Measurements from ENCODE around the gene PDAP1.
A peak's percentile ranks its signal among the peaks of the same experiment; 100 is the strongest.
"Not testable (repeated sequence)": the region's sequence is repeated elsewhere in the genome, so short reads cannot be mapped to it uniquely, and the experiment has no call there.

Gene PDAP1

DNA sequence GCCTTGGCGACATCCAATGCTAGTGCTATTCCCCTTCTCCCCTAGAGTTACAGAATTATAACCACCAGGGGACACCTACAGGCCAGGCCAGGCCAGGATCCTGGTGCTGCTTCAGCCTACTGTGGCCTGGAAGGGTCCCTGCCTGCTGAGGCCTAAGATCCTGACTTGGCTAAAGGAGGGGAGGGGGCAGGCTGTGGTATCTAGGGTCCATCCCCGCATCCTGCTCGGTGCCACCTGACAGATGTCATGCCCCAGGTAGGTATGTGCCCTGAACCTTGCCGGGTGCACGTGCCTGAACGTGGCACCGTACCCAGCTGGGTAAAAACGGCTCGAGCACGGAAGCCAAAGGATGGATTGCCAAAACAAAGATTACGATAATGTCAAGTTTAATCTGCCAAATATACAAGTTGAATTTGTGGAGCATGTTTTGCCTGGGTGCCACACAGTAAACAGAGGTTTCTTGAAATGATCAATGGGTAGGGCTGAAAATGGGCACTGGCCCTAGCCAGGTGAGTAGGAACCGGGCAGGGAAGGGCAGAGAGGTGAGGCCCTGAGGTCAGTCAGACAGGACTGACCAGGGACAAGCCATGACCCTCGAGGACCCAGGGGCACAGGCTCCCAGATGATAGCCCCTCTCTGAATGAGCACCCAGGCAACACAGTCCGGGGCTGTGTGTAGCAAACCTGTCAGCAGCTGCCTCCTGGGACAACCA is 12.6 kb downstream of the PDAP1 start:
- no peak for DNase-seq

DNA sequence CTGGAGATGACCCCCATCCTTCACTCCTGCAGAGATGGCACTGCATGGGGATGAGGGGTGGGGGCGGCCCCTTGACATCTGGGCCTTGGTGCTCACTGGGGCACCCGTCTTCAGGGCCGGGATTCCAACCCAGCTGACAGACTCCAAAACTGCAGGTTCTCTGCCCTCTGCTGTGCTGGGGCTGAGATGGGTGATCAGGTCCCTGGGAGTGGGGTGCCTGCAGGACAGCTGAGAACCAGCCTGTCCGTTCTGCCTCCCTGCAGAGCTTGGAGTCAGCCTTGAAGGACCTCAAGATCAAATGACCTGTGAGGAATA is 14.3 kb downstream of the PDAP1 start:
- no peak for DNase-seq

DNA sequence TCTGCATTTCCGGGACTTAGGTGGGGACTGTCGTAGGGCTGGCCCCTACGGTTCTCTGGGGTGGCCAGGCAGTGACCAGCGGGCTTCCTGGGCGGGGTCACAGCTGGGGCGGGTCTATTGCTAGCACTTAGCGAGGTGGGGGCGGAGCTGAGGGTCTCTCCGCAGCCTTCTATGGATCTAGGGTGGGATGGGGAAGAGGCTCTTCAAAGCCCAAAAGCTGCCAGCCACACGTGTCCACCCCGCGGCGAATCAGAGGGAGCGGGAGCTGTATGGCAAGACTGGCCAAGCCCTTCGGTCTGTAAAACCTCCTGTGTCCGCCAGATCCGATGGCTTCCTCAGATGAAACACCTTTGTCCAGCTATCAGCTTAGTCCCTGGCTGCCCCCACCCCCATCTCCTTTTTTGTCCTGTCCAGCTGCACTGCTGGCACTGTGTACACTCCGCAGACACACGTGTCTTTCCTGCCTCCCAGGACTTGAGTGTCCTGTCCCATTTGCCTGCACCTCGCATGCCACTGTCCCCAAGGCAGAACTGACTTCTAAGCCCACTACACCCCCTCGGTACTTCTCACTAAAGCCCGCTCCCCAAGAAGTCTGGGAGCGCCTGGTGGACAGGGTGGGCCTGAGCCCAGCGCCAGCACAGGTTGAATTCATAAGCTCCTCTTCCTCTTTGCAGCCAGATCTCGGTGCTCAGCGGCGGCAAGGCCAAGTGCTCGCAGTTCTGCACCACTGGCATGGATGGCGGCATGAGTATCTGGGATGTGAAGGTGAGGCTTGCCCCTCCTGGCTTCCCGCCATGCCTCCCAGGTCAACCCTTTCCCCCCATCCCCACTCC is 14.8 kb downstream of the PDAP1 start:
- DNase-seq: no peak

DNA sequence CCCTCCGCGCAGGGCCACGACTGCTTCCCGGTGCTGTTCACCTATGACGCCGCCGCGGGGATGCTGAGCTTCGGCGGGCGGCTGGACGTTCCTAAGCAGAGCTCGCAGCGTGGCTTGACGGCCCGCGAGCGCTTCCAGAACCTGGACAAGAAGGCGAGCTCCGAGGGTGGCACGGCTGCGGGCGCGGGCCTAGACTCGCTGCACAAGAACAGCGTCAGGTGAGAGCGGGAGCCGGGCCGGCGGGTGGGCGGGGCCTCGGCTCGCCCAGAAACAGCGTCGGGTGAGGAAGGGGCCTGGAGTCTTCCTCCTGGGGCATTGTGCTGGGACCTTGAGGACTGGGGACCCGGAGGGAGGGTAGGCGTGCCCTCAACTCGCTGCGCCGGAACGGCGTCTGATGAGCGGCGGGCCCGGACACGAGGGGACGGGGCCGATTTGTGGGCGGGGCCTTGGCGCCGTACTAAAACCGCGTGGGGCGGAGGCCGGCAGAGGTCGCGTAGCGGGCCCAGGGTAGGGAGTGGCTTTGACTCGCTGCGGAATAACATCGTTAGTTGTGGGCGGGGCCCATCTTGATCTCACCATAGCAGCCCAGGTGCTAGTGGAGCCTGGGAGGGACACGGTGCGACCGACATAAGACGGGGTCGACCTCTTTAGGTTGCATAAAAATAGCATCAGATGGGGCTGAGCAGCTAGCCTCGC is 15.6 kb downstream of the PDAP1 start:
- peak; percentile 83 for DNase-seq

DNA sequence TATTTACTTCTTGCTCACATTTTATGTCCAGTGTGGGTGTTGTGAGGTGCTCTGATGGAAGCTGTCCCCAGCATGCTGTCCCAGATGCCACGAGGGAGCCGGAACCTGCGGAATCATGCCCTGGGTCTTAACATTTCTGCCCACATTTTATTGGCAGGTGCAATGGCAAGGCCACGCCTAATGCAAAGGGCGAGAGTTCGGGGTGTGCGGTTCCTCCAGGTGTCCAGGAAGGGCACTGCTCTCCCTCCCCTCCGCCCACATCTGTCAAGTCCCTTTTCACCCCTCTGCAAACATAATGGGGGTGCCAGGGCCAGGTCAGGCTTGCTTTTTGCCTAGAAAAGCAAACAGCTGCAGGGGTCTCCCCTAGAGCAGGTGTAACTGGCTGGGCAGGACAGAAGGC is 16.4 kb downstream of the PDAP1 start:
- no peak for DNase-seq

DNA sequence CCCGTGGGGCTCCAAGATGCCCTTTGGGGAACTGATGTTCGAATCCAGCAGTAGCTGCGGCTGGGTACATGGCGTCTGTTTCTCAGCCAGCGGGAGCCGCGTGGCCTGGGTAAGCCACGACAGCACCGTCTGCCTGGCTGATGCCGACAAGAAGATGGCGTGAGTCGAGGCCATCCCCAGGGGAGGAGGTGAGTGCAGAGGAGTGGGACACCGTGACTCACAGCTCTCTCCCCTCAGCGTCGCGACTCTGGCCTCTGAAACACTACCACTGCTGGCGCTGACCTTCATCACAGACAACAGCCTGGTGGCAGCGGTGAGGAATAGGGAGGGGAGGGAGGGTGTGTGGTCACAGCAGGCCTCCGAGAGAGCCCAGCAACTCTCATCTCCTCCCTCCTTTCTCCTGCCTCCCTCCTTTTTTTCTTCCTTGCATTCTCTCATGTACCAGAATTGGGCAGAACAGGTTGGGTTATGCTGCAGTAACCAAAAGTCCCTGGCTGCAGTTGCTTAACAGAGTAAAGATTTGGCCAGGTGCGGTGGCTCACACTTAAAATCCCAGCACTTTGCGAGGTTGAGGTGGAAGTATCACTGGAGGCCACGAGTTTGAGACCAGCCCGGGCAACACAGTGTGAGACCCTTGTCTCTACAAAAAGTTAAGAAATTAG is 17.3 kb downstream of the PDAP1 start:
- no peak for DNase-seq

DNA sequence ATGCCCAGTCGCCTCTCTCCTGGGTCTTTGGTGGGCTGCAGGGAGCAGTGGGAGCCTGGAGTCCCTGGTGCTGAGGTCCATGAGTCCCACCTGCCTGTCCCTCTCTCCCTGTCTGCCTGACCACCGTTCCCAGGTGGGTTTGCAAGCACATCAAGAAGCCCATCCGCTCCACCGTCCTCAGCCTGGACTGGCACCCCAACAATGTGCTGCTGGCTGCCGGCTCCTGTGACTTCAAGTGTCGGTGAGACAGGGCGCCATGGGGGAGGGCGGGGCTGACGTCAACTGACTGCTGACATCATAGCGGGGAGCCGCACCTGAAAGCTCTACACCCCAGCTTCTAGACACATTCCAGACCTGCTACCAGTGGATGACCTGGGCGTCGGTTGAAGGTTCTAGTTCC is 18.6 kb downstream of the PDAP1 start:
- DNase-seq: no peak

DNA sequence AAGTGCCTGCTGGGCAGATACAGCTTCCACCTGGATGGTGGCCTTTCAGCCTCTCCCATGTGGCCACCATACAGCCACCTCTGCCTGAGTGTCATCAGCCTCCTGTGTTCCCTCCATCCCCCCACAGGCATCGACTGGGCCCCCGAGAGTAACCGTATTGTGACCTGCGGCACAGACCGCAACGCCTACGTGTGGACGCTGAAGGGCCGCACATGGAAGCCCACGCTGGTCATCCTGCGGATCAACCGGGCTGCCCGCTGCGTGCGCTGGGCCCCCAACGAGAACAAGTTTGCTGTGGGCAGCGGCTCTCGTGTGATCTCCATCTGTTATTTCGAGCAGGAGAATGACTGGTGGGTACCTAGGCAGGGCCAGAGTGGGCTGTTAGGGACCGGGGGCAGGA is 20.5 kb downstream of the PDAP1 start:
- DNase-seq: no peak

DNA sequence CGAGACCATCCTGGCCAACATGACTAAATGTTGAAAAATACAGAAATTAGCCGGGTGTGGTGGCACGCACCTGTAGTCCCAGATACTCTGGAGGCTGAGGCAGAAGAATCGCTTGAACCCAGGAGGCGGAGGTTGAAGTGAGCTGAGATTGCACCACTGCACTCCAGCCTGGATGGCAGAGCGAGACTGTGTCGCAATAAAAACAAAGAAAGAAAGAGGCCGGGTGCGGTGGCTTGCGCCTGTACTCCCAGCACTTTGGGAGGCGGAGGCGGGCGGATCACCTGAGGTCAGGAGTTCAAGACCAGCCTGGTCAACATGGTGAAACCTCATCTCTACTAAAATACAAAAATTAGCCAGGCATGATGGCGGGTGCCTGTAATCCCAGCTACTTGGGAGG is 21.2 kb downstream of the PDAP1 start:
- not testable (repeated sequence) for DNase-seq

DNA sequence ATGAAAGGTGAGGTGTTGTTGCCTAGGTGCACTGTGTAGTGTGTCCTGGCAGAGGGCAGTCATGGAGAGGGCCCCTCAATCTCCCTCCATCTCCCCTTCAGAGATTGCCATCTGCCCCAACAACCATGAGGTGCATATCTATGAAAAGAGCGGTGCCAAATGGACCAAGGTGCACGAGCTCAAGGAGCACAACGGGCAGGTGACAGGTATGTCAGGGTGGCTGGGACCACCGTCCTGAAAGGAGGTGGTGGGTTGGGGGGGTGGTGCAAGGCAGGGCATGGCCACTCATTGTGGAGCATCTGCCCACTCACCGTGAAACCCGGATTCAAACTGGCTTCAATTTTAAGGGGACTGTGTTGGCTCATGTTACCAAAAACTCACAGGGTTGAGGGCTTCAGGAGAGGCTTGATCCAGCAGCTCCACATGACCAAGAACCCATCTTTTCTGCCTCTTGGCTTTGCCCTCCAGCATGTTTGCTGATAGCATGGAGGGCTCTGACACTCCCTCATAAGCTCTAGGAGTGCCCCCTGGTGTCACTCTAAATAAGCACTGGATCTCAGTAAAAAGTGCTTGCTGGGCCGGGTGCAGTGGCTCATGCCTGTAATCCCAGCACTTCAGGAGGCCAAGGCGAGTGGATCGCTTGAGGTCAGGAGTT is 21.7 kb downstream of the PDAP1 start:
- DNase-seq: peak; percentile 34

DNA sequence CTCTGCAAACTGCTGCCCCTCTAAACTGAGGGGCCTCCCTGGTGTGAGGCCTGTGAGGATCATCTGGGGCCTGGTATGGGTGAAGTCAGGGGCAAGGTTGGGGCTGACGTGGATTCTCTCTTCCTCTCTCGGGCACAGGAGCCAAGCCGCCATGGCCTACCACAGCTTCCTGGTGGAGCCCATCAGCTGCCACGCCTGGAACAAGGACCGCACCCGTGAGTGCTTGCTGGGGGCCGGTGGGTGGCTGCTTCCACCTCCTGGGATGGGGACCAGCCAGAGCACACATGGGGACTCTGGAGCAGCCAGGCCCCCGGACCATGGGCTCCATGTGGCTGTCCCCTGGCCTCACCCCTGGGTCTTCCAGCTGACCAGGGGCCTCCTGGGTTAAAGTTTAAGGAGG is 22.8 kb downstream of the PDAP1 start:
- no peak for DNase-seq

DNA sequence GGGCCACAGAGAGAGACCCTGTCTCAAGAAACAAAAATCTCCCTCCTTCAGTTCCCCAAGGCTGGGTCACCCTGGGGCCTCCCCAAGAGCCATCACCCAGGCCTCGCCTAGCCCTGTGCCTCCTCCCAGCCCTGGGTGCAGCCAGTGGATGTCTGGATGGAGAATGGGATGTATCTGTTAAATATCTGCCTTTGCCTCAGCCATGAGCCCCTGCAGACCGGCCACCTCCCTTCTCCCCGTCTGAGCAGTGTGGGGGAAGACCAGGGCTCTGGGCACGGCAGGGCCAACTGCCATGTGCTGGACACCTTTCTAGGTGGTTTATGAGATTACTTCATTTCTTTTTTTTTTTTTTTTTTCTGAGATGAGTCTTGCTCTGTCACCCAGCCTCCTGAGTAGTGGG is 23.9 kb downstream of the PDAP1 start:
- DNase-seq: no peak

DNA sequence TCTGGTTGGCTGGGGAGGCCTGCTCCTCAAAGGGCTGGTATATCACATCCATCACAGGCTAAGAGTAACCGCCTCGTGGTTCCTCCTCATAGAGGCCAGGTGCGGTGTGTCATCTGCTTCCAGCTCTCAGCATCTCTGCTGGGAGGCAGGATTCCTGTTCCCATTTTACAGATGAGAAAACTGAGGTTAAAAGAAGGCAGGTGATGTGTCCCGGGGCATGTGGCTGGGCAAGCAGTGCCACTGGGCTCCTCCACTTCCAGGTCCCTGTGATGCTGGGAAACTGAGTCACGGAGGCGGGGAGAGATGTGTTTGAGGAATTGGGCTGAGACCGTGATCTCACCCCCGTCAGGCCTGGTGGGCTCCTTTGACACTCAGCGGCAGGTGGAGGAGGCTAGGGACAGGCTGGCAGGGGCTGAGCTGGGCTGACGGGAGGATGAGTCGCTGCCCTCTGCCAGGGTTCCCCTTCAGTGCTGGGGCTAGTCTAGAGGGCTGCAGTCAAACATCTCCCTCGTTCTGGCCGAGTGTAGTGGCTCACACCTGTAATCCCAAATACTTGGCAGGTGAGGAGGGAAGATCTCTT is 24.5 kb downstream of the PDAP1 start:
- DNase-seq: no peak

DNA sequence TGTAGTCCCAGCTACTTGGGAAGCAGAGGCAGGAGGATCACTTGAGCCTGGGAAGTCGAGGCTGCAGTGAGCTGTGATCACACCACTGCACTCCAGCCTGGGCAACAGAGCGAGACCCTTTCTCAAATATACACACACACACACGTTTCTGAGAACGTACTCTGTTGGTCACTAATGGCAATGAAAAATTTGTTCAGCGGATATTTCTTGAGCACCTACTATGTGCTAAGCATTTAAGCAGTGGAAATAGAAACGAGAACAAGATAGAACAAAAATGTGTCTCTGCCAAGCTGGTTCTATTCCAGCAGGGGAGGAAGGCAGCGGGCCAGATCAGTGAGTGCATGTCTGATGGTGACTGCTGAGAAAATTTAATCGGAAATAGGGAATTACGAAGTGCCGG is 25.2 kb downstream of the PDAP1 start:
- no peak for DNase-seq

DNA sequence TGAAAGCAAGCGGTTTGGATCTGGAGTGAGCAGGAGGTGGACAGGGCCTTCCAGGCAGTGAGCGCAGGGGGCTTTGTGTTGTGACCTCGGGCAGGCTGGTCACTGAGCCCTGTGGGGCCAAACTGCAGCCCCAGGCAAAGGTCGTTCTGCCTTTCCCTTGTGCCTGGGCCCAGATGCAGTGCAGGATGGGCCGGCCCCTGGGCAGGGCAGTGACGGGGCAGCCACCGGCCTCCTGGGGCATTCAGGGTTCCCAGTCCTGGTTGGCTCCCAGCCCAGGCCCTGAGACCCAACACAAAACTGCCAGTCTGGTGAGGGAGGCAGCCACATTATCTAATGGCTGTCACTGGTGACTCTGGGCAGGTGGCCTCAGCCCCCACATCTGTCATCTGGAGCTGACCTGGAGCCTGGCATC is 26.7 kb downstream of the PDAP1 start:
- DNase-seq: no peak

DNA sequence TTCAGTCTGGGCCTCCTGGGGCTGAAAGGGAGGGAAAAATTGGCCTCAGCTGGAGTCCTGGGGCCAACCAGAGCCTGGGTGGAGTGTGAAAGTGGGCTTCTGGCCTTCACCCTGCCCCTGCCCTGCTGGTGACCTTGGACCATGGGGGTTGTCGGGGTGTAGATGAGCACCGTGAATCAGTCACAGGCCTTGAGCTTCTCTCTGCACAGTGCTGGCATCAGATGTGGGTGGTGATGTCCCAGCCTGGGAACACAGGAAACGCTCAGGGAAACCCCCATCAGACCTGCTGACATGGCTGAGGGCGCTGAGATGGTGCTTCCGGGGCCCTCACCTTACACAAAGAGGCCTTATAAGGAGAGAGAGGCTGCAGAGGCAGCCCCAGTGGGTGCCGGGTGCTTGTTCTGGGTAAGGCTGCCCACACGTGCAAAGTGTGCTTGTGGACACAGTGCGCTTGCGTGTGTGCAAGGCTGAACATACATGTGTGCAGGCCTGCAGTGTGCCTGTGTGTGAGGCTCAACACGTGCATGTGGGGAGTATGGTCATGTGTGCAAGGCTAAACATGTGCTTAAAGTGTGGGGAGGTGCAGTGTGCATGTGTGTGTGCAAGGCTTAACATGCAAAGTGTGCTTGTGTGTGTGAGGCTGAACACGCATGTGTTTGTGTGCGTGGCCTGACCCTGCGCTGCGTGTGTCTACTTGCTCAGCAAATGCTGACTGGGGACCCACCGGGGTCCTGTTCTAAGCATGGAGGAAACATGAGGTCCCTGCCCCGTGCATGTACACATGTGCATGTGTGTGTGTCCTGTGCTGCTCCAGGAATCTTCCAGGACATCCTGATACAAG is 27.4 kb downstream of the PDAP1 start:
- DNase-seq: peak; percentile 87

DNA sequence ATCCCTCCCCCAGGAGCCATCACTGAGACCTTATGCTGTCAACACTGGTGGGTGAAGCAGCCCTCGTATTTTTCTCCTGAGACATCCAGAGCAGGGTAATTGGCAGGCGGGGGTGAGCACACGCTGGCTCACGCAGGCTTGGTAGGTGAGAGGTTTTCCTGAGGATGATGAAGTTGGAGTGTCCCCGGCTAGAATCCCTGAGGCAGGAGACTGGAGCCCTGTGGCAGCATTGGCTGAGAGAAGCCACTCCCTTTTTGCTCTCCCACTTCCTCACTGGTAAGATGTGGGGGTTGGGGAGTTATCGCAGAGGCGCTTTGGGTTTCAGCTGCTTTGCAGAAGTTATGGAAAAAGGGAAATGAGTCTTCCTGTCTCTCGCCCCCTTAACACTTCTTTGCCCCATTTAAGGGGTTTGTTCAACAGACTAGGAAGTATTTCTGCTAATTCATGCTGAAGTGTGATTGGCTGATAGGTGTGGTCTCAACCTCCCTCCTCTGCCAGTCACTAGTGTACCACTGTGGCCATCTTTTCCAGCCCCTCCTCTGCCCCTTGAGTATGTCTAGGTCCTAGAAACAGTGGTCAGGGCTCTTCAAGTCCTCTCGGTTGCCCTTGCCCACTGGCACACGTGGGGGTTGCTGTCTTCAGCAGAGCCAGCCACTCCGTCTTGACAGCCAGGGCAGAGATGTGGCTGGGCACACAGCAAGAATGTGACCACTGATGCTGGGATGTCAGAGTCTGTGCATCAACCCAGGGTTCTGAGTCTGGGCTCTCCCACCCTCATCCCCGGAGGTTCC is 28.2 kb downstream of the PDAP1 start:
- DNase-seq: no peak

DNA sequence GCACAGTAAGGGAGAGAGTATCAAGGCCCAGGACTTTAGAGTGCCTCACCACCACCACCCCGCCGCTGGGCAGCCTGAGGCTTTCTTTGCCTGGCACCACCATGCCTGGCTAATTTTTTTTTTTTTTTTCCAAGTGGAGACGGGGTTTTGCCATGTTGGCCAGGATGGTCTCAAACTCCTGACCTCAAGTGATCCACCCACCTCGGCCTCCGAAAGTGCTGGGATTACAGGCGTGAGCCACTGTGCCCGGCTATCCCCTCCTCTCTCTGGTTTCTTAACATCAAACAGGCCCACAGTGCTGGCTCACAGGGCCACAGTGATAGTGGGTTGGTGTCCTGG is 28.7 kb downstream of the PDAP1 start:
- not testable (repeated sequence) for DNase-seq

DNA sequence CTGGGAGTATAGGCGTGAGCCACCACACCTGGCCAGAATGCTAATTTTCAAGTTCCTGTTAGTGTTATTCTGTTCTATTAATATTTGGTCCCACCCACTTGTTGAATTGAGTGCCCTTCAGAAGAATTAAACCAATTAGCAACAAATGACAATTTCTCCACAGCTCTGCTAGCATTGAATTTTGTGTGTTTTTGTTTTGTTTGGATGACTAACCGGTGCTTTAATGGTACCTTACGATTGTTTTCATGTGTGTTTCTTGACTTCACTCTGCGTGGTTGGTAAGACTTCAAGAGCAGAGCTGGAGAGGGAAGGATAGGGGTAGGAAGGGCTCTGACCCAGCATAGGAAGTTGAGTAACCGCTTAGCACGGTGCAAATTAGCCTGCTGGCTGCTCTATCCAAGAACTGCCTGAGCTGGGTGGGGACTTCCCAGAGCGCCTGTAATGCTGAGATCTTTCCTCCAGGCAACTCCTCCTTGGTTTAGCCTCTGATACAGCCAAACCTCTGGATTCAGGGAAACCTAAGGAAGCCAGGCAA is 29.3 kb downstream of the PDAP1 start:
- peak; percentile 45 for DNase-seq

DNA sequence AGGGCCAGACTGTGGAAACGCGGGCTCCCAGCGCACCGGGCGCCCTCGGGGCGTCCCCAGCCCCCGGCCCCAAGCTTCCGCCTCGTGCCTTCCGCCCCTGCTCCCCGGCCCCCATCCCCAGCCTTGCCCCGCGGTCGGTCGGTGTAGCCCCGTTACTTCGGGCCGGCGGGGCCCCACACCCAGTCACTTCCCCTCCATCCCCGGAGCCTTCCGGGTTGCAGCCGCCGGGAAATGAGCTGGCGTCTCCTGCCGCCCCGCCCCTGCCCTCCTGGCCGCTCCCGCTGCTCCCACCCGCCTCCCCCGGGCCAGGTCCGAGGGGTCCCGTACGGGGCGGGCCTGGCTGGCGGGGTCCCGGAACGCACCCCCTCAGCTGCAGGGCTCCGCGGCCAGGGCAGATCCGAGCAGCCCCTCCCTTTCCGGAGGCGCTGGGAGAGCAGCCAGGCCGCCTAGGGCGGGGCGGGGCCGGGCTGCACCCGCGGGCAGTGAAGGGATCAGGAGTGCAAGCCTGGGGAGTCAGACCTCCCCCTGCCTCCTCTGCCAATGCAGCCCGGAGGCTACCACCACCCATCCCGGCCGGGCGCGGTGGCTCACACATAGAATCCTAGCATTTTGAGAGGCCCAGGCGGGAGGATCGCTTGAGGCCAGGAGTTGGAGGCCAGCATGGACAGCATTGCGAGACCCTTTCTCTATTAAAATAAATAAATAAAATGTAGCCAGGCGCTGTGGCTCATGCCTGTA is 33.2 kb downstream of the PDAP1 start:
- DNase-seq: peak; percentile 55
